Inferior parietal cortex (tissue), 1 donor: ENCODE results near the gene MRPS34.
A peak's percentile ranks its signal among the peaks of the same experiment; 100 is the strongest.

Experiments
- DNase-seq: peaks from one replicate; pipeline ENCODE4 v3.0.0-alpha.2; 2016; ENCODE audit errors: extremely low spot score

MRPS34 gene

DNA sequence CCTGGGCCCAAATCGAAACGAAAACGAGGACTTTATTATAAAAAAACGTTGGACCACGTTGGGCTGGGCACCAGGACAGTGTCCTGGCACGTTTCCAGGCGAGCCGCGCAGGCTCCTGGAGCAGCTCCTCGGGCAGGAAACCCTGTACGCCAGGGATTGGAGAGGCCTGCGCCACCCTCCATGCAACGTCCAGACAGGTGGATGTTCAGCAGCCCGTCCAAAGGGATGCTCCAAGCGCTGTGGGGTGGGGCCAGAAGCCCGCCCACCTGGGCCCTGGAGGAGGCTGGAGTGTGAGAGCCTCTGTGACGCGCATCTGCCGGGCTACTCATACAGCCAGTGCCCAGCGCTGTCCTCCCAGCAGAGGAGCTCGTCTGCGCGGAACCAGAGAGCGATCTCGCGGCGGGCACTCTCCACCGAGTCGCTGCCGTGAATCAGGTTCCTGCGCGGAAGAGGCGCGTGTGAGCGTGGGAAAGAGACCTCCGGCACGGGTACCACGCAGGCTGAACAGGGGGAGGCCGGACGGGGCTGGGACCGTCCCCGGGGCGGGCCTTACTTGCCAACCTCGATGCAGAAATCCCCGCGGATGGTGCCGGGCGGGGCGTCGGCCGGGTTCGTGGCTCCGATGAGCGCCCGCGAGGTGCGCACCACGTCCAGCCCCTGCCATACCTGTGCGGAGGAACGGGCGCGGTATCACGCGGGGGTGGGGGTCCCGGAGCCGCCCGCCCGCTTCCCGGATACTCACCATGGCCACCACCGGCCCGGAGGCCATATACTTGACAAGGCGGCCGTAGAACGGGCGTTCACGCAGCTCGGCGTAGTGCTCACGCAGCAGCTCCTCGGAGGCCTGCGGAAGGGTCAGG is 2.4 kb downstream of the MRPS34 start:
- DNase-seq, result peak; percentile 47

DNA sequence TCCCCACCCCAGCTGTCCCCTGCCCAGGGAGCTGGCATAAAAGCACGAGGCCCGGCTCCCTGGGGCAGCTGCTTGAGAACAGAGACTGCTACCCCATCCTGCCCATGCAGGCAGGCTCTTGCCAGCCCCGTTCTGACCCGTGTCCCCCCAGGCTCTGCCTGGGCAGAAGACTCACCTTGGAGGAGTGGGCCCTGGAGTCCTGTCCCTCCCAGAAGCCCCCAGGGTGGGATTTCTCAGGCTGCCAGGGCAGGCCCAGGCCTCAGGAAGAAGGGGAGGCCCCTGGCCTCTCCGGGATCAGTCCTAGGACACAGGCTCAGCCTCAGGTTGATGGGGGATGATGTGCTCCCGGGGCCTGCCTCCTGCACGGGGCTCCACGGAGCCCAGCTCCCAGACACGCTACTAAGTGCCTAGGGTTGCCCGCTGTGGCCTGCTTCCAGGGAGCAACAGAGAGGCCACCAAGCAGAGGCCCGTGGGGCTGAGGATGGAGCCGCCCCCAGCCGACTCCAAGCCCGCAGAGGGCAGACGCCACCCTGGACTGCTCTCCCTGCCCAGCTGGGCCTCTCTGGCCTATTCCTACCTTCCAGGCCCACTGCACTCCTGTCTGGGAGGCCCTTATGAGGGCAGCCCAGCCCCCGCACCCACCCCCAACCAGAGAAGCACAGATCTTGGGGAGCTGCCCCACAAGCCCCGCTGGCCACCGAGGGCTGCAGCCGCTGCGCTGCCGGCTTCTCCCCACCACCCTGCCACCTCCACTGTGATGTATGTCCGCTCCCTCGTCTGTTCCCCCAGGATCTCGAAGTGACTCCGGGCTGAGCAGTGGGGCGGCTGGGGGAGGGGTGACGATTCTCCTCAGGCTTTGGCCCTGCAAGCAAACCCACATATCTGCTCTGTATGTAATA is 3.3 kb downstream of the MRPS34 start:
- DNase-seq, result no peak

DNA sequence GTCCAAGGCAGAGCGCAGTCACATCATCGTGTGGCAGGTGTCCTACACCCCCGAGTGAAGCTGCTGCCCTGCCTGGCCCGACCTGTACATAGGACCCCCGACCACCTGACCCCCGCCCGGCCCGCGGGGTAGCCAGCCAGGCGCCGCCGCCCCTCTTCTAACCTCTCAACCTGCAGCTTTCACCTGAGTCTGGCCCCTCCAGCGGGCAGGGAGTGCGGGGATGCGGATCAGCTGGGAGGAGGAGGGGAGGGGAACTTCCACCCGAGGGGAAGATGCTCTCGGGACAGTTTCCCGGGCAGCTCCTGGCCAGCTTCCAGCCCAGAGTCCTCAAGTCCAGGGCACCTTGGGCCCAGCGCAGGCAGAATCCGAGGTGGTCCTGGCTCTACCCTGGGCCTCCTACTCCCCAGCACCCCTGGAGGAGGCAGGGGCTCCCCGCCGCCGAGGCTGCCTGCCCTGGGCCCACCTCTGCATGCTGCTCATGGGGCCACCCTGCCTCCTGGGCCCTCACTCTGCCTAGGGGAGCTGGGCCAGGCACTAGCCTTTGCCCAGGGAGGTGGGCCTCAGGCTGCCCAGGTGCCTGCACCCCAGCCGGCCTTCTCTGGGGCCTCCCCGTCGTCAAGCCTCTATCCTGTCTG is 4.0 kb downstream of the MRPS34 start:
- DNase-seq, result no peak

DNA sequence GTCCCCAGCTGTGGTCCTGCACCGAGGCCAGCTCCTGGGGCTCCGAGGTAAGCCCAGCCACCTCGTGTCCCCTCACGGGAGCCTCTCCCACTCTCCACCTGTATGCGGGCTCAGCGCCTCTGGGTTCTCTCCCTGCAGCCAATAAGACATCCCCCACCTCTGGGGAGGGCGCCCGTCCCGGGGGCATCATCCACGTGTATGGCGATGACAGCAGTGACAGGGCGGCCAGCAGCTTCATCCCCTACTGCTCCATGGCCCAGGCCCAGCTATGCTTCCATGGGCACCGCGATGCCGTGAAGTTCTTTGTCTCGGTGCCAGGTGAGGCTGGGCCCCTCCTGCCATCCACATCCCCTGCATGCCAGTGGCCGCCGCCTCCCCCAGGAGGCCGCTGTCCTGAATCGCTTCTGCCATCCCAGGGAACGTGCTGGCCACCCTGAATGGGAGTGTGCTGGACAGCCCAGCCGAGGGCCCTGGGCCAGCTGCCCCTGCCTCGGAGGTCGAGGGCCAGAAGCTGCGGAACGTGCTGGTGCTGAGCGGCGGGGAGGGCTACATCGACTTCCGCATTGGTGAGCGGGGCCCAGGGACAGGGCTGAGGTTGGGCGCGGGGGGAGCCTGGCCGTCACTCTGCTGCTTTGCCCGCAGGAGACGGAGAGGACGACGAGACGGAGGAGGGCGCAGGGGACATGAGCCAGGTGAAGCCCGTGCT is 4.7 kb downstream of the MRPS34 start:
- DNase-seq, result no peak

DNA sequence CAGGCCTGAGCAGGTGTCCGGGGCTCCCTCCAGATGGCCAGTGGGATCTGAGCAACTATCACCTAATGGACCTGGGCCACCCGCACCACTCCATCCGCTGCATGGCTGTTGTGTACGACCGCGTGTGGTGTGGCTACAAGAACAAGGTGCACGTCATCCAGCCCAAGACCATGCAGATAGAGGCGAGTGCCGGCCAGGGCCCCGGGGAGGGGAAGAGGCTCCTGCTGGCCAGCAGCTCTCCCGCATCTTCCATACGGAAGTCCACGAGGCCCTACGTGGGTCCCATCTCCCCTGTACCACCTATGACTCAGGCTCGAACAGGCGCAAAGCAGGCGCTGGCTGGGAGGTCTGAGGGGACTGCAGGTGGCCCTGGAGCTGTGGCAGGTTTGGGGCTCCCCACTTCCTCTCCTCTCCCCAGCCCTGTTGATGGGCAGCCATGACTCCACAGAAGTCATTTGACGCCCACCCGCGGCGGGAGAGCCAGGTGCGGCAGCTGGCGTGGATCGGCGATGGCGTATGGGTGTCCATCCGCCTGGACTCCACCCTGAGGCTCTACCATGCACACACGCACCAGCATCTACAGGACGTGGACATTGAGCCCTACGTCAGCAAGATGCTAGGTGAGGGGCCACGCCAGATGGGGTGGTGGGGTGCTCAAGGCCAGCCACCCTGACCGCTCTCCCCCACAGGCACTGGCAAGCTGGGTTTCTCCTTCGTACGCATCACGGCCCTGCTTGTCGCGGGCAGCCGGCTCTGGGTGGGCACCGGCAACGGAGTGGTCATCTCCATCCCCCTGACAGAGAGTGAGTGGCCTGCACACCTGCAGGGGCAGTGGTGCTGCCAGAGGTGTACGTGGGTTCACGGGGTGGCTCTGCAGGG is 5.6 kb downstream of the MRPS34 start:
- DNase-seq, result no peak

DNA sequence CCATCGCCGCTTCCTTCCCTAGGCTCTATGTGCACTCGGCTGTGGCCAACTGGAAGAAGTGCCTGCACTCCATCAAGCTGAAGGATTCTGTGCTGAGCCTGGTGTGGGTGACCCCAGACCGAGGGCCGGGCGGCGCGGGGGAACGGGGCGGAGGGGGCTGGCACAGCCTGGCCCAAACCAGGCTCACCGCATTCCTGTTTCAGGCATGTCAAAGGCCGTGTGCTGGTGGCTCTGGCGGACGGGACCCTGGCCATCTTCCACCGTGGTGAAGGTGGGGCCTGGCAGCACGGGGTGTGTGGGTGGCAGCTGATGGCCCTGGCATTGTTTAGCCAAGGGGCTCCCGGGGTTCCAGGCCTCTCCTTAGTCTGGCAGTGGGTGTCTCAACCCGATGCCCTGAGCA is 6.2 kb downstream of the MRPS34 start:
- DNase-seq, result no peak

DNA sequence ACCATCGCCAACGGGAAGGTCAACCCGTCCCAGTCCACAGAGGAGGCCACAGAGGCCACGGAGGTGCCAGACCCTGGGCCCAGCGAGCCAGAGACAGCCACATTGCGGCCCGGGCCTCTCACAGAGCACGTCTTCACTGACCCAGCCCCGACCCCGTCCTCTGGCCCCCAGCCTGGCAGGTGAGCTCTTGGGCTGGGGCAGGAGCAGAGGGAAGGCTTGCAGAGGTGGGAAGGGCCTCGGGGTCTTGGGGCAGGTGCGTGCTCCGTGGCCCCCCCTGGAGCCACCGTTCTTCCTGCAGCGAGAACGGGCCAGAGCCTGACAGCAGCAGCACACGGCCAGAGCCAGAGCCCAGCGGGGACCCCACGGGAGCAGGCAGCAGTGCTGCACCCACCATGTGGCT is 6.7 kb downstream of the MRPS34 start:
- DNase-seq, result no peak

DNA sequence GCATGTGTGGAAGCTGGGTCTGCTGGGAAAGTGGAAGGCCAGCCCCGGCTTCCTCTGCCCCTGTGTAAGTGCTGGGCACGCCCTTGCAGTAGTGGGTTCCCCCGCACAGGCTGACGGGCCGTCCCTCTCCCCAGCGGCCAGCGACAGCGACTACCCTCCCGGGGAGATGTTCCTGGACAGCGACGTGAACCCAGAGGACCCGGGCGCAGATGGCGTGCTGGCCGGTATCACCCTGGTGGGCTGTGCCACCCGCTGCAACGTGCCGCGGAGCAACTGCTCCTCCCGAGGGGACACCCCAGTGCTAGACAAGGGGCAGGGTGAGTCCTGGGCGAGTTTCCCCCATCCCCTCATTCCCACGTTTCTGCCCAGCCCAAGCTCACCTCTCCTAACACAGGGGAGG is 7.1 kb downstream of the MRPS34 start:
- DNase-seq, result no peak

DNA sequence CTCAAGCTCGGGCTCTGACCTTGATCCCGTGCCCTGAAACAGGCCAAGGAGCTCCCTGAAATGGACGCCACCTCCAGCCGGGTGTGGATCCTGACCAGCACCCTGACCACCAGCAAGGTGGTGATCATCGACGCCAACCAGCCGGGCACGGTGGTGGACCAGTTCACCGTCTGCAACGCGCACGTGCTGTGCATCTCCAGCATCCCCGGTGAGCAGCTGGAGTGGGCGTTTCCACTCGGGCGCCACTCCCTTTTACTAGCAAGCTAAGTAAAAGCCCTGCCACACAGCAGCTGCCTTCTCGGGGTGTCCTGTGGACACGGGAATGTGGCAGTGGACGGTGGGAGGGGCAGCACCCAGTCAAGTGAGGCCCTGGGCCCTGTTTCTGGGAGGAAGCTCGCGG is 8.0 kb downstream of the MRPS34 start:
- no peak for DNase-seq

DNA sequence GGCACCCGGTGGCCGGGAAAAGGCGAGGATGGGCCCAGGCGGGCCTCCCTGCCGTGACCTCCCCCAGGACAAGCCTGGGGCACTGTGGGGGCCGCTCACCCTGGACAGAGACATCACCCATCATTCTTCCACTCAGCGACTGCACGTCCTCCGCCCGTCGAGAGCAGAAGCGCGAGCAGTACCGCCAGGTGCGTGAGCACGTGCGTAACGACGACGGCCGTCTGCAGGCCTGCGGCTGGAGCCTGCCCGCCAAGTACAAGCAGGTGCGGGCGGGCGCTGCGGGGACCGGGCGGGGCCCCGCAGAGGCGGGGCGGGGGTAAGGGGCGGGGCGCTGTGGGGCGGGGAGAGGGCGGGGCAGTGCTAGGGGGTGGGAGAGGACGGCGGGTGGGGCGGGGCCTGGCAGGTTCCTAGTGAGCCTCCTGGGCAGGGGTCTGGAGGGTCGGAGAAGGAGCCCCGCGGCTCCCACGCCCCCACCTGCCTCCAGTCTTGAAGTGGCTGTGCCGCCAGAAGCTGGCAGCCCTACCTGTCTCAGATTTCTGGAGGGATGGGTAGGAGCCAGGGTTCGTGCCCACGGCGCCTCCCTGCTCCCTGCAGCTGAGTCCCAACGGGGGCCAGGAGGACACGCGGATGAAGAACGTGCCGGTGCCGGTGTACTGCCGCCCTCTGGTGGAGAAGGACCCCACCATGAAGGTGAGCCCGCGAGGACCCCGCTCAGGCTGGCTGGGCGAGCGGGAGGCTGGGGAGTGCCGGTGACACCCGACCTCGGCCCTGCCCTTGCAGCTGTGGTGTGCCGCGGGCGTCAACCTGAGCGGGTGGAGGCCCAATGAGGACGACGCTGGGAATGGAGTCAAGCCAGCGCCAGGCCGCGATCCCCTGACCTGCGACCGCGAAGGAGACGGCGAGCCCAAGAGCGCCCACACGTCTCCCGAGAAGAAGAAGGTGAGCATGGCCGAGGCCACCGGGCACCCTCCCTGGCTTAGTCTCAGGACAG is 9.1 kb downstream of the MRPS34 start:
- DNase-seq, result no peak

DNA sequence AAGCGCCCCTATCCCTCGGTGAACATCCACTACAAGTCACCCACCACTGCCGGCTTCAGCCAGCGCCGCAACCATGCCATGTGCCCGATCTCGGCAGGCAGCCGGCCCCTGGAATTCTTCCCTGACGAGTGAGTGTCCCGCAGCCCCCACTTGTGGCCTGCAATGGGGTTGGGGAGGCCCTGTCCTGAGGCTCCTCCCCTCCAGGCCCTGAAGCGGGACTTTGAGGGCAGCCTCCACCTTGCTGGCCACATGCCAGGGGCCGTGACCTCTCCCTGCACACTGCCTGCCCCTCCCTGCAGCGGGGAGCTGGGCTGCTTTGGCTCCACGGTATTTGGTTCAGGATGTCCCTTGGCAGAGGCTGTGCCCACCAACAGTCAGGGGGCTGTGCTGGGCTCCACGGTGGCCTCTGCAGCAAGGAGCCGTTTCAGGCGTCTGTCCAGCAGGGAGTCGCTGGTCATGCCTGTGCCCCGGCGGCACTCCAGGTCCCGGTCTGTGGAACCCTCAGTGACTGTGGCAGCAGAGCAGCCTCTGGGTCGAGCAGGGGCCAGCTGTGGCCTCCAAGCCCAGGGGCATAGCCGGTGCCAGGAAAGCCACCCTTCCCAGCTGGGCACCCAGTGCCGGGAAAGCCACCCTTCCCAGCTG is 9.9 kb downstream of the MRPS34 start:
- DNase-seq, result no peak

DNA sequence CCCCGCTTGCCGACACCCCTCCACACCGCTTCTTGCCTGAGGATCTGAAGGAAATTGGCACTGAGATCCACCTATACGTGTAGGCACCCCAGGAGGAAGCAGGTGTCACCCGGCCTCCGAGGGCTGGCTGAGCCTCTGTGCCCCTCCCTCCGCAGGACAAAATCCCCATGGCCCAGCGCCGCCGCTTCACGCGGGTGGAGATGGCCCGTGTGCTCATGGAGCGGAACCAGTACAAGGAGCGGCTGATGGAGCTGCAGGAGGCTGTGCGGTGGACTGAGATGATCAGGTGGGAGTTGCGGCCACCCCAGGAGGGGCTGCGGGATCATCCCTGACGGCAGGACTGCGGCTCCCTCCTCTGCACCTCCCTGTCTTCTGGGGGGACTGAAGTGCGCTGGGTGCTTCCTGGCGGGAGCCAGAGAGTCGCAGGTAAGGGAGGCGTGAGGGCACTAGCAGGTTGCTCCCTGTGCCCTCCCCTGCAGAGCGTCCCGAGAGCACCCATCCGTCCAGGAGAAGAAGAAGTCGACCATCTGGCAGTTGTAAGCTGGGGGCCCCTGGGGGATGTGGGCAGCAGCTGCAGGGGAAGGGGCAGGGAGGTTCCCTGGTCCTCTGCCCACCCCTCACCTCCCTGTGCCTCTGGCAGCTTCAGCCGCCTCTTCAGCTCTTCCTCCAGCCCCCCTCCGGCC is 10.6 kb downstream of the MRPS34 start:
- DNase-seq, result no peak

DNA sequence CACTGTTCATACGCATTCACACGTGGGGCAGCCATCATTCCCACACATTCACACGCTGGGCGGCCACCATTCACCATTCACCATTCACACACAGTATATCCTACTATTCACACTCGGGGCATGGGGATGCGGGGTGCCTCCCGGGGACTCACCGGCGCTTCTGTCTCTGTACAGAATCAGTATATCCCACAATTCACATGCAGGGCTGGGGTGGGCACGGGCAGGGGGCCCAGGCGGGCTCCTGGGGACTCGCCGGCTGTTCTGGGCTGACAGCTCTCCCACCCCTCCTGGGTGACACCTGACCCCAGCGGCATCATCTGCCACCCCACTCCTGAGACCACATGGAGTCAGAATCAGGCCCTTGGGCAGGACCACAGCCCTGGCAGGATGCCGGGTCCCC is 11.2 kb downstream of the MRPS34 start:
- DNase-seq, result no peak

DNA sequence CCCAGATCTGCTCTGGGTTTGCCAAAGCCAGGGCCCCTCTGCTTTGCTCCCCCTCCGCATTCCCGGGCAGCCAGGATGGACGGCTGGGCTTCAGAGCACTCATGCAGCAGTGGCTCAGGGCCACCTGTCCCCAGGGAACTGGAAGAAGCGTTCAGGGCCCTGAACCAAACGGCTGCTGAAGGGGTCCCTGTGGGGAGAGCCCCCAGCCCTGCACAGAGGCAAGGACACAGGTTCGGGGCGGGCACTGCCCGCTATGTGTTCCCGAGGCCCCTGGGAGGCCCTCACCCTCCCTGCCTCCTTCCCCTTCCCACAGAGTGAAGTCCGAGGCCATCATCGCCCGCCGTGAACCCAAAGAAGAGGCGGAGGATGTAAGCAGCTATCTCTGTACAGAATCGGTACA is 12.0 kb downstream of the MRPS34 start:
- no peak for DNase-seq

DNA sequence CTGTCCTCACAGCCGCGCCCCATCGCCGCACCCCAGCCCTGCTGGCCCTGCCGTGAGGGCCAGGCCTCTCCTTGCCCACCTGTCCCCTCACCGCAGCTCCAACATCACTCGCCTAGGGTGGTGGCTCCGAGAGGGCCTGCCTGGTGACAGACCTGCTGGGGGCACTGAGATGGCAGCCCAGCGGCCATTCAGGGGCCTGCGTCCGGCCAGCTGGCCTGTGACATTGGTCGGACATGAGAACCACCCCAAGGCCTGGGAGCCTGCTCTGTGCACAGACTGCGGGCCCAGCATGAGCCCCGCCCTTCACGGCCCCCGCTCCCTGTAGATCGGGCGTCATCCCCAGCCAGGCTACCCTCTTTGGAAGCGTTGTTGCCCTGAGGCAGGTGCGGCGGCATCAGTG is 13.4 kb downstream of the MRPS34 start:
- no peak for DNase-seq

DNA sequence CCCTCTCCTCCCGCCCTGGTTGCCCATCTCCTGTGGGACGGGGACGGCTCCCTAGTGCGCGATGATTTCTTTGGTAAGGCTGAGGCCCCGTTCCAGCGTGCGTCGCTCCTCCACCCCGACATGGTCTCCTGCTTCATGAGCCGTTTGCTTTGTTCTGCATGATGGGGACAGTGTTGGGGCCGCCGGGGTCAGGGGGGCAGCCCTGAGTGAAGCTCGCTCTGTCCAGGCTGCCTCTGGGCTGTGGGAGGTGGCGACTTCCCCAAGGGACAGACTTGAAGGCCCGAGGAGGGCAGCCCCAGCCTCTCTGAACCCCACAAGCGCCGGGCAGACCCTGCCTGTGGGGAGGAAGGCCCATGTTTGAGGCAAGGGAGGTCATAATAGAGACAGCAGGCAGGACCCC is 14.0 kb downstream of the MRPS34 start:
- DNase-seq, result no peak

DNA sequence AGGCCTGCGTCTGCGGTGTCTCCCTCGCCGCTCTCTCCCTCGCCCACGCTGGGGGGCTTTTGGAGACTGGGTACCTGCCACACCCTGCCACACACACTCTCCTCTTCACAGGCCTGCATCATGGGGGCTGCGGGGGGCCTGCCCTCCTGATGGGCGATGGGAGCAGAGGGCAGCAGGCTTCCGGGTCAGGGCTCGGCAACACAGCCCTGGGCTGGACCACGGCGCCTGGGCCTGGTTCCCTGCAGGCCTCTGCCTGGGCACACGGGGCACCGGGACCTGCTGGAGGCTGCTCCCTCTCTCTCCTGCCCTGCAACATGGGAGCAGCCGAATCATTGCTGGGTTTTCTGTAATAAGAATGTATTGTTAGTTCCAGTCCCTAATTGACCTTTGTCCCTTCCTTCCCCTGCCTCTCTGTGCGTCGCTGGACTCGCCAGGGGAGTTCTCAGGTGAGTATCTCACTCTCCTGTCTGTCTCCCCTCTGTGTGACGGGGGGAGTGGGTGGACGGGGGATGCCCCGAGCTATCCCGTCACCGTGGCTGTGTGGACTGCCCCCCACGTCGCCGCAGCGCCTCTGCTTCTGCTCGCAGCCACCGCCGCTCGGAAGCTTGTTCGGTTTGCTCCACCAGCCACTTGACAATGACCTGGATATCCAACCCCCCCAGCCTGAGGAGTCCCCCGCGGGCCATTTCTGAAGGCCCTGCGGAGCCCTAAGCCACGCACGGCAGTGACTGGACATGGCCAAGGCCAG is 15.0 kb downstream of the MRPS34 start:
- DNase-seq, result no peak

DNA sequence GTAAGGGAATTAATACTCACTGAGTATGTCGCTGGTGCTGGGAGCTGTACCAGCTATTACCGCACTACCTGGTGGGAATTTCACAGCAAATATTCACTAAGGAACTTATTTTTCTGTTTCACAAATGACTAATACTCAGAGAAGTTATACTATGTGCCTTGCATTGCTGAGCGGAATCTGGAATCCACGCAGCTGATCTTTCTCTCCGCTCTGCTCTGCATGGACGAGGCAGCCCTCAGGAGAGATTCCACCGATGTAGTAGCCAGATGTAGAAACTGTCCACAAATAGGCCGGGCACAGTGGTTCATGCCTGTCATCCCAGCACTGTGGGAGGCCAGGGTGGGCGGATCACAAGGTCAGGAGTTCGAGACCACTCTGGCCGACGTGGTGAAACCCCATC is 18.7 kb downstream of the MRPS34 start:
- no peak for DNase-seq
